ENCODE measurements around the gene PCBP3. TPM values are rescaled to one million over a fixed set of nuclear protein-coding genes. Genes with fewer than 3 reads are reported as not detected.

The PCBP3 gene
- total RNA-seq, 1 experiment from 2014 or later = not detected

- Histone ChIP-seq H3K27ac (ENCODE audit: low read length) (no peak overlapping the region), H3K36me3 (ENCODE audit: control insufficient read depth, insufficient read depth, low read length) (no peaks in the 10 kb centered on the region), H3K4me3 (ENCODE audit: low read depth in 2 of 2, low read length in 2 of 2) (no peak overlapping the region), H3K27me3 (ENCODE audit: control insufficient read depth, insufficient read depth, low read length) (no peaks in the 10 kb centered on the region), H3K9me3 (ENCODE audit: control insufficient read depth, insufficient read depth, low read depth, low read length) (no peaks in the 10 kb centered on the region), H3K4me1 (ENCODE audit: control insufficient read depth, insufficient read depth, low read length) (no peaks in the 10 kb centered on the region)
- ATAC-seq (no peak), DNase-seq (ENCODE audit: low read depth, low spot score) (no peak)
- ChIA-PET CTCF (no interaction called here), POLR2A (interaction anchor here (0.6 kb wide), 1 partner anchor 79 kb away, joined by 3 read pairs; no protein-coding TSS in a partner anchor)
- TF ChIP-seq TCF7L2 (IDR thresholded peaks at IDR 0.05; ENCODE audit: low read depth, low read length) (no peak), SIN3A (IDR thresholded peaks at IDR 0.05; ENCODE audit: borderline replicate concordance, insufficient read depth, low read depth, low read length) (no peak), POLR2AphosphoS5 (IDR thresholded peaks at IDR 0.05; ENCODE audit: low read depth, low read length) (no peak)
- TF ChIP-seq, protein P1, sequence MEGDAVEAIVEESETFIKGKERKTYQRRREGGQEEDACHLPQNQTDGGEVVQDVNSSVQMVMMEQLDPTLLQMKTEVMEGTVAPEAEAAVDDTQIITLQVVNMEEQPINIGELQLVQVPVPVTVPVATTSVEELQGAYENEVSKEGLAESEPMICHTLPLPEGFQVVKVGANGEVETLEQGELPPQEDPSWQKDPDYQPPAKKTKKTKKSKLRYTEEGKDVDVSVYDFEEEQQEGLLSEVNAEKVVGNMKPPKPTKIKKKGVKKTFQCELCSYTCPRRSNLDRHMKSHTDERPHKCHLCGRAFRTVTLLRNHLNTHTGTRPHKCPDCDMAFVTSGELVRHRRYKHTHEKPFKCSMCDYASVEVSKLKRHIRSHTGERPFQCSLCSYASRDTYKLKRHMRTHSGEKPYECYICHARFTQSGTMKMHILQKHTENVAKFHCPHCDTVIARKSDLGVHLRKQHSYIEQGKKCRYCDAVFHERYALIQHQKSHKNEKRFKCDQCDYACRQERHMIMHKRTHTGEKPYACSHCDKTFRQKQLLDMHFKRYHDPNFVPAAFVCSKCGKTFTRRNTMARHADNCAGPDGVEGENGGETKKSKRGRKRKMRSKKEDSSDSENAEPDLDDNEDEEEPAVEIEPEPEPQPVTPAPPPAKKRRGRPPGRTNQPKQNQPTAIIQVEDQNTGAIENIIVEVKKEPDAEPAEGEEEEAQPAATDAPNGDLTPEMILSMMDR (IDR thresholded peaks at IDR 0.05) = no peak
- TF ChIP-seq, protein P2, sequence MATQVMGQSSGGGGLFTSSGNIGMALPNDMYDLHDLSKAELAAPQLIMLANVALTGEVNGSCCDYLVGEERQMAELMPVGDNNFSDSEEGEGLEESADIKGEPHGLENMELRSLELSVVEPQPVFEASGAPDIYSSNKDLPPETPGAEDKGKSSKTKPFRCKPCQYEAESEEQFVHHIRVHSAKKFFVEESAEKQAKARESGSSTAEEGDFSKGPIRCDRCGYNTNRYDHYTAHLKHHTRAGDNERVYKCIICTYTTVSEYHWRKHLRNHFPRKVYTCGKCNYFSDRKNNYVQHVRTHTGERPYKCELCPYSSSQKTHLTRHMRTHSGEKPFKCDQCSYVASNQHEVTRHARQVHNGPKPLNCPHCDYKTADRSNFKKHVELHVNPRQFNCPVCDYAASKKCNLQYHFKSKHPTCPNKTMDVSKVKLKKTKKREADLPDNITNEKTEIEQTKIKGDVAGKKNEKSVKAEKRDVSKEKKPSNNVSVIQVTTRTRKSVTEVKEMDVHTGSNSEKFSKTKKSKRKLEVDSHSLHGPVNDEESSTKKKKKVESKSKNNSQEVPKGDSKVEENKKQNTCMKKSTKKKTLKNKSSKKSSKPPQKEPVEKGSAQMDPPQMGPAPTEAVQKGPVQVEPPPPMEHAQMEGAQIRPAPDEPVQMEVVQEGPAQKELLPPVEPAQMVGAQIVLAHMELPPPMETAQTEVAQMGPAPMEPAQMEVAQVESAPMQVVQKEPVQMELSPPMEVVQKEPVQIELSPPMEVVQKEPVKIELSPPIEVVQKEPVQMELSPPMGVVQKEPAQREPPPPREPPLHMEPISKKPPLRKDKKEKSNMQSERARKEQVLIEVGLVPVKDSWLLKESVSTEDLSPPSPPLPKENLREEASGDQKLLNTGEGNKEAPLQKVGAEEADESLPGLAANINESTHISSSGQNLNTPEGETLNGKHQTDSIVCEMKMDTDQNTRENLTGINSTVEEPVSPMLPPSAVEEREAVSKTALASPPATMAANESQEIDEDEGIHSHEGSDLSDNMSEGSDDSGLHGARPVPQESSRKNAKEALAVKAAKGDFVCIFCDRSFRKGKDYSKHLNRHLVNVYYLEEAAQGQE (IDR thresholded peaks at IDR 0.05; ENCODE audit: insufficient read depth in 1 of 2, low read depth in 2 of 2, low read length in 1 of 2) = no peak
- no TSS peak for BruUV-seq (replicated peaks)
- in situ Hi-C loops (cut with HindIII; ENCODE audit: low pct_unique_long_range_greater_than_20kb, low sequenced_read_pairs) = no loop called here
- intact Hi-C loops (cut with micrococcal nuclease; ENCODE audit: unreplicated experiment) = no loop called here
These were observed 269.3 kb downstream of the PCBP3 start for GRCh38 chr21:45912611-45913417.

- ChIA-PET POLR2A (no interaction called here), CTCF (no interaction called here)
- no peaks in the 10 kb centered on the region for H3K9me3 ChIP-seq (ENCODE audit: control insufficient read depth, insufficient read depth, low read depth, low read length)
- DNase-seq (ENCODE audit: low read depth, low spot score) (no peak), ATAC-seq (no peak)
- H3K27me3 ChIP-seq (ENCODE audit: control insufficient read depth, insufficient read depth, low read length) = no peaks in the 10 kb centered on the region
- H3K27ac ChIP-seq (ENCODE audit: low read length) = no peak overlapping the region
- intact Hi-C loops (cut with micrococcal nuclease; ENCODE audit: unreplicated experiment) (no loop called here), in situ Hi-C loops (cut with HindIII; ENCODE audit: low pct_unique_long_range_greater_than_20kb, low sequenced_read_pairs) (no loop called here)
- no TSS peak for BruUV-seq (replicated peaks)
- no peaks in the 10 kb centered on the region for H3K4me1 ChIP-seq (ENCODE audit: control insufficient read depth, insufficient read depth, low read length)
- TF ChIP-seq, protein P1 (IDR thresholded peaks at IDR 0.05) = no peak
- TF ChIP-seq, protein P2 (IDR thresholded peaks at IDR 0.05; ENCODE audit: insufficient read depth in 1 of 2, low read depth in 2 of 2, low read length in 1 of 2) = no peak
- TF ChIP-seq SIN3A (IDR thresholded peaks at IDR 0.05; ENCODE audit: borderline replicate concordance, insufficient read depth, low read depth, low read length) (no peak), TCF7L2 (IDR thresholded peaks at IDR 0.05; ENCODE audit: low read depth, low read length) (no peak), POLR2AphosphoS5 (IDR thresholded peaks at IDR 0.05; ENCODE audit: low read depth, low read length) (no peak)
- H3K4me3 ChIP-seq (ENCODE audit: low read depth in 2 of 2, low read length in 2 of 2) = no peak overlapping the region
- H3K36me3 ChIP-seq (ENCODE audit: control insufficient read depth, insufficient read depth, low read length) = no peaks in the 10 kb centered on the region
These were observed 269.9 kb downstream of the PCBP3 start for GRCh38 chr21:45913418-45913765.

All from Panc1 (cell line).